Dedifferentiated amniotic fluid mesenchymal stem cell (primary cell): ENCODE measurements around the gene GRAPL.
A peak's percentile ranks its signal among the peaks of the same experiment; 100 is the strongest.
"Not testable (repeated sequence)": the region's sequence is repeated elsewhere in the genome, so short reads cannot be mapped to it uniquely, and the experiment has no call there.

ENCODE experiments used
- DNase-seq: peaks from one replicate; pipeline ENCODE4 v3.0.0-alpha.2; 2016; ENCODE audit errors: extremely low spot score

Gene GRAPL

GRCh38 chr17:19127148-19127980 is at the start of gene GRAPL:
TSS of gene GRAPL (plus strand) at chr17:19127589. CDS start at chr17:19127620, 31 bp downstream.
- DNase-seq: not testable (repeated sequence)

GRCh38 chr17:19088804-19089685 is 38.3 kb upstream of the GRAPL start:
- DNase-seq: not testable (repeated sequence)

- not testable (repeated sequence) for DNase-seq
Observed at GRCh38 chr17:19090058-19090772, 37.2 kb upstream of the GRAPL start.

- not testable (repeated sequence) for DNase-seq
Observed at GRCh38 chr17:19092737-19093683, 34.4 kb upstream of the GRAPL start.

GRCh38 chr17:19093684-19094438 is 33.5 kb upstream of the GRAPL start:
- not testable (repeated sequence) for DNase-seq

- not testable (repeated sequence) for DNase-seq
Observed at GRCh38 chr17:19108517-19108916, 18.9 kb upstream of the GRAPL start.

GRCh38 chr17:19110189-19111097 is 16.9 kb upstream of the GRAPL start:
- DNase-seq: not testable (repeated sequence)

- DNase-seq: peak; percentile 13
Observed at GRCh38 chr17:19111111-19111711, 16.2 kb upstream of the GRAPL start.

- peak; percentile 63 for DNase-seq
Observed at GRCh38 chr17:19111801-19112458, 15.5 kb upstream of the GRAPL start.

GRCh38 chr17:19112459-19112826 is 14.9 kb upstream of the GRAPL start:
- DNase-seq: not testable (repeated sequence)

GRCh38 chr17:19118695-19119094 is 8.7 kb upstream of the GRAPL start:
- DNase-seq: not testable (repeated sequence)

- not testable (repeated sequence) for DNase-seq
Observed at GRCh38 chr17:19125289-19125688, 2.1 kb upstream of the GRAPL start.

GRCh38 chr17:19129500-19129899 is 2.1 kb downstream of the GRAPL start:
- DNase-seq: not testable (repeated sequence)

GRCh38 chr17:19131108-19131507 is 3.7 kb downstream of the GRAPL start:
- not testable (repeated sequence) for DNase-seq

GRCh38 chr17:19131772-19132171 is 4.4 kb downstream of the GRAPL start:
- DNase-seq: not testable (repeated sequence)

- DNase-seq: not testable (repeated sequence)
Observed at GRCh38 chr17:19133793-19134192, 6.4 kb downstream of the GRAPL start.

GRCh38 chr17:19135391-19135790 is 8.0 kb downstream of the GRAPL start:
- not testable (repeated sequence) for DNase-seq

GRCh38 chr17:19136138-19136537 is 8.7 kb downstream of the GRAPL start:
- DNase-seq: not testable (repeated sequence)
